ENCODE measurements around the gene LDLRAP1.

- TF ChIP-seq, protein P1, sequence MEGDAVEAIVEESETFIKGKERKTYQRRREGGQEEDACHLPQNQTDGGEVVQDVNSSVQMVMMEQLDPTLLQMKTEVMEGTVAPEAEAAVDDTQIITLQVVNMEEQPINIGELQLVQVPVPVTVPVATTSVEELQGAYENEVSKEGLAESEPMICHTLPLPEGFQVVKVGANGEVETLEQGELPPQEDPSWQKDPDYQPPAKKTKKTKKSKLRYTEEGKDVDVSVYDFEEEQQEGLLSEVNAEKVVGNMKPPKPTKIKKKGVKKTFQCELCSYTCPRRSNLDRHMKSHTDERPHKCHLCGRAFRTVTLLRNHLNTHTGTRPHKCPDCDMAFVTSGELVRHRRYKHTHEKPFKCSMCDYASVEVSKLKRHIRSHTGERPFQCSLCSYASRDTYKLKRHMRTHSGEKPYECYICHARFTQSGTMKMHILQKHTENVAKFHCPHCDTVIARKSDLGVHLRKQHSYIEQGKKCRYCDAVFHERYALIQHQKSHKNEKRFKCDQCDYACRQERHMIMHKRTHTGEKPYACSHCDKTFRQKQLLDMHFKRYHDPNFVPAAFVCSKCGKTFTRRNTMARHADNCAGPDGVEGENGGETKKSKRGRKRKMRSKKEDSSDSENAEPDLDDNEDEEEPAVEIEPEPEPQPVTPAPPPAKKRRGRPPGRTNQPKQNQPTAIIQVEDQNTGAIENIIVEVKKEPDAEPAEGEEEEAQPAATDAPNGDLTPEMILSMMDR (conservative IDR thresholded peaks at IDR 0.05; ENCODE audit: low read length), result peak; percentile 84
- TF ChIP-seq EZH2phosphoT487 (IDR thresholded peaks at IDR 0.05; ENCODE audit: borderline replicate concordance), result no peak
These were observed 22.9 kb upstream of the LDLRAP1 start for GRCh38 chr1:25520446-25521061.
